ENCODE measurements around the gene FOXB1. TPM values are rescaled to one million over a fixed set of nuclear protein-coding genes. Genes with fewer than 3 reads are reported as not detected.

The FOXB1 gene
- total RNA-seq, 1 donor from 2014 or later, result 7.3 TPM

GRCh38 chr15:59963322-59963721, 40.8 kb upstream of the FOXB1 start:
- H2AFZ ChIP-seq (replicated peaks), result no peak overlapping the region
- no peaks in the 10 kb centered on the region for H4K20me1 ChIP-seq (ENCODE audit: low read depth)
- H3K36me3 Mint-ChIP-seq, result peaks cover 7% of the 10 kb centered on the region
- H3K27me3 ChIP-seq, result no peaks in the 10 kb centered on the region
- no peak overlapping the region for H3K27ac Mint-ChIP-seq
- H3K27ac ChIP-seq, result no peak overlapping the region
- peaks cover 11% of the 10 kb centered on the region for H3K36me3 ChIP-seq
- H3K4me2 ChIP-seq, result no peak overlapping the region
- H3K9me3 ChIP-seq (ENCODE audit: low read depth), result peaks cover 4% of the 10 kb centered on the region
- no peak overlapping the region for H3K4me3 ChIP-seq
- no peaks in the 10 kb centered on the region for H3K4me1 ChIP-seq
- peaks cover 2% of the 10 kb centered on the region for H3K27me3 Mint-ChIP-seq (ENCODE audit: insufficient read depth, low read depth)
- H3K9ac ChIP-seq, result no peak overlapping the region
- H3K9me3 Mint-ChIP-seq, result peaks cover 37% of the 10 kb centered on the region
- no peak for DNase-seq (ENCODE audit: low spot score)
- no peaks in the 10 kb centered on the region for H3K79me2 ChIP-seq (ENCODE audit: low read depth)
- no peak overlapping the region for H3K4me3 Mint-ChIP-seq
- H3K4me1 Mint-ChIP-seq, result no peaks in the 10 kb centered on the region
- no peak for TF ChIP-seq CTCF (IDR thresholded peaks at IDR 0.05)
- no peaks in the 10 kb centered on the region for H3F3A ChIP-seq (ENCODE audit: low read depth)

GRCh38 chr15:59963925-59964324, 40.2 kb upstream of the FOXB1 start:
- Histone ChIP-seq H3K4me2 (no peak overlapping the region), H3K36me3 (peaks cover 11% of the 10 kb centered on the region), H3K4me3 (no peak overlapping the region), H3K4me1 (no peaks in the 10 kb centered on the region), H3K27me3 (no peaks in the 10 kb centered on the region), H3F3A (ENCODE audit: low read depth) (no peaks in the 10 kb centered on the region), H2AFZ (replicated peaks) (no peak overlapping the region), H3K27ac (no peak overlapping the region), H3K79me2 (ENCODE audit: low read depth) (no peaks in the 10 kb centered on the region), H4K20me1 (ENCODE audit: low read depth) (no peaks in the 10 kb centered on the region), H3K9ac (no peak overlapping the region), H3K9me3 (ENCODE audit: low read depth) (peaks cover 4% of the 10 kb centered on the region)
- no peak for TF ChIP-seq EZH2phosphoT487 (IDR thresholded peaks at IDR 0.05)
- no peak for TF ChIP-seq CTCF (IDR thresholded peaks at IDR 0.05)
- no peak for TF ChIP-seq EZH2 (IDR thresholded peaks at IDR 0.05)
- Mint-ChIP-seq H3K27ac (no peak overlapping the region), H3K9me3 (peaks cover 36% of the 10 kb centered on the region), H3K27me3 (ENCODE audit: insufficient read depth, low read depth) (peaks cover 2% of the 10 kb centered on the region), H3K4me1 (no peaks in the 10 kb centered on the region), H3K36me3 (peaks cover 7% of the 10 kb centered on the region), H3K4me3 (no peak overlapping the region)
- DNase-seq (ENCODE audit: low spot score), result no peak

GRCh38 chr15:59965741-59966140, 38.4 kb upstream of the FOXB1 start:
- peaks cover 2% of the 10 kb centered on the region for H3K27me3 Mint-ChIP-seq (ENCODE audit: insufficient read depth, low read depth)
- Histone ChIP-seq H3K4me3 (no peak overlapping the region), H3K27ac (no peak overlapping the region), H3K36me3 (peaks cover 5% of the 10 kb centered on the region), H3K4me1 (no peaks in the 10 kb centered on the region), H3F3A (ENCODE audit: low read depth) (no peaks in the 10 kb centered on the region), H4K20me1 (ENCODE audit: low read depth) (no peaks in the 10 kb centered on the region), H3K79me2 (ENCODE audit: low read depth) (no peaks in the 10 kb centered on the region), H3K9me3 (ENCODE audit: low read depth) (no peaks in the 10 kb centered on the region), H3K27me3 (no peaks in the 10 kb centered on the region), H3K4me2 (no peak overlapping the region), H3K9ac (no peak overlapping the region), H2AFZ (replicated peaks) (no peak overlapping the region)
- no peak for TF ChIP-seq EZH2 (IDR thresholded peaks at IDR 0.05)
- H3K36me3 Mint-ChIP-seq, result peaks cover 7% of the 10 kb centered on the region
- H3K27ac Mint-ChIP-seq, result no peak overlapping the region
- no peak overlapping the region for H3K4me3 Mint-ChIP-seq
- peaks cover 29% of the 10 kb centered on the region for H3K9me3 Mint-ChIP-seq
- H3K4me1 Mint-ChIP-seq, result no peaks in the 10 kb centered on the region
- no peak for DNase-seq (ENCODE audit: low spot score)

- no peak overlapping the region for H3K4me2 ChIP-seq
- DNase-seq (ENCODE audit: low spot score), result no peak
- no peak overlapping the region for H3K4me3 ChIP-seq
- H2AFZ ChIP-seq (replicated peaks), result no peak overlapping the region
- no peaks in the 10 kb centered on the region for H3K36me3 ChIP-seq
- Mint-ChIP-seq H3K4me1 (no peaks in the 10 kb centered on the region), H3K27me3 (ENCODE audit: insufficient read depth, low read depth) (peaks cover 2% of the 10 kb centered on the region), H3K27ac (no peak overlapping the region), H3K36me3 (peaks cover 4% of the 10 kb centered on the region), H3K9me3 (peaks cover 26% of the 10 kb centered on the region), H3K4me3 (no peak overlapping the region)
- no peaks in the 10 kb centered on the region for H3F3A ChIP-seq (ENCODE audit: low read depth)
- H3K9ac ChIP-seq, result no peak overlapping the region
- no peak overlapping the region for H3K27ac ChIP-seq
- TF ChIP-seq EZH2phosphoT487 (IDR thresholded peaks at IDR 0.05), result no peak
- TF ChIP-seq CTCF (IDR thresholded peaks at IDR 0.05), result no peak
- TF ChIP-seq EZH2 (IDR thresholded peaks at IDR 0.05), result no peak
- no peaks in the 10 kb centered on the region for H3K79me2 ChIP-seq (ENCODE audit: low read depth)
- no peaks in the 10 kb centered on the region for H3K9me3 ChIP-seq (ENCODE audit: low read depth)
- no peaks in the 10 kb centered on the region for H4K20me1 ChIP-seq (ENCODE audit: low read depth)
- H3K4me1 ChIP-seq, result no peaks in the 10 kb centered on the region
- H3K27me3 ChIP-seq, result no peaks in the 10 kb centered on the region
Observed at GRCh38 chr15:59966262-59966661, 37.8 kb upstream of the FOXB1 start.

Measured in neural progenitor cell (in vitro differentiated cells).